GM18520 (cell line): ENCODE data around the gene TSPAN3.
A peak's percentile ranks its signal among the peaks of the same experiment; 100 is the strongest.

Experiments used
- ATAC-seq: cut with Tn5 transposase; IDR thresholded peaks from one replicate; pipeline ENCODE4 v1.9.1; 2021; ENCODE audit not compliant: unreplicated experiment

The TSPAN3 gene

GRCh38 chr15:77085297-77085696, 14.4 kb upstream of the TSPAN3 start:
- no peak for ATAC-seq

GRCh38 chr15:77084436-77084835, 13.5 kb upstream of the TSPAN3 start:
- no peak for ATAC-seq

- ATAC-seq = no peak
These were observed 12.7 kb upstream of the TSPAN3 start for GRCh38 chr15:77083381-77084160.

GRCh38 chr15:77081971-77082370, 11.1 kb upstream of the TSPAN3 start:
- no peak for ATAC-seq

- no peak for ATAC-seq
These were observed 5.5 kb upstream of the TSPAN3 start for GRCh38 chr15:77076323-77076915.

- ATAC-seq = no peak
These were observed 4.6 kb upstream of the TSPAN3 start for GRCh38 chr15:77075528-77075927.

GRCh38 chr15:77074350-77074749, 3.4 kb upstream of the TSPAN3 start:
- no peak for ATAC-seq

- ATAC-seq = no peak
These were observed 655 bp upstream of the TSPAN3 start for GRCh38 chr15:77071305-77072223.

- no peak for ATAC-seq
These were observed 772 bp downstream of the TSPAN3 start for GRCh38 chr15:77070180-77070494.

- no peak for ATAC-seq
These were observed 1.3 kb downstream of the TSPAN3 start for GRCh38 chr15:77069521-77070121.

- ATAC-seq = no peak
These were observed 2.3 kb downstream of the TSPAN3 start for GRCh38 chr15:77068633-77069032.

GRCh38 chr15:77067691-77068367, 3.1 kb downstream of the TSPAN3 start:
- peak; percentile 26 for ATAC-seq

- no peak for ATAC-seq
These were observed 3.8 kb downstream of the TSPAN3 start for GRCh38 chr15:77066971-77067690.

- no peak for ATAC-seq
These were observed 6.2 kb downstream of the TSPAN3 start for GRCh38 chr15:77064539-77065308.

- ATAC-seq = no peak
These were observed 6.8 kb downstream of the TSPAN3 start for GRCh38 chr15:77064063-77064462.

GRCh38 chr15:77063249-77063648, 7.7 kb downstream of the TSPAN3 start:
- no peak for ATAC-seq

GRCh38 chr15:77060546-77060945, 10.4 kb downstream of the TSPAN3 start:
- ATAC-seq = no peak

GRCh38 chr15:77059786-77060361, 11.0 kb downstream of the TSPAN3 start:
- no peak for ATAC-seq

- ATAC-seq = no peak
These were observed 12.4 kb downstream of the TSPAN3 start for GRCh38 chr15:77058468-77058867.
